PC-9 (cell line): Measurements from ENCODE around the gene TNNI3K. TPM values are rescaled to one million over a fixed set of nuclear protein-coding genes. Genes with fewer than 3 reads are reported as not detected.

Source experiments
- BruUV-seq: library from RNA; stranded (reverse); fragments of 400-500 nt; replicated peaks from 2 replicates; lab custom pipeline; 2021; lab: Mats Ljungman, UMichigan
- CTCF ChIA-PET: fragments of 300-600 bp; sonication (Branson Sonifier 250); formaldehyde crosslinking; loops from one replicate; lab custom pipeline; 2022; ENCODE audit warnings: antibody characterized with exemption; lab: Charles Lee
- POLR2A ChIA-PET: fragments of 300-600 bp; sonication (Branson Sonifier 250); formaldehyde crosslinking; loops from one replicate; lab custom pipeline; 2022; ENCODE audit warnings: antibody characterized with exemption; ENCODE audit not compliant: unreplicated experiment; lab: Charles Lee
- DNase-seq, 2 experiments: peaks; one replicate each; pipeline versions ENCODE4 v3.0.0 to v3.0.0-alpha.2; 2015 to 2022; ENCODE audit warnings: mixed read lengths in 1 of 2
- H2AFZ ChIP-seq: fragments of 200-600 bp; sonication (generic); 2 replicates; pipeline ENCODE4 v1.8.1; 2017; ENCODE audit warnings: antibody characterized with exemption
- H3F3A ChIP-seq: fragments of 200-600 bp; sonication (generic); 2 replicates; pipeline ENCODE4 v1.8.1; 2017; ENCODE audit warnings: antibody characterized with exemption, mild to moderate bottlenecking, low read depth; ENCODE audit not compliant: insufficient read depth
- H3K27ac ChIP-seq: fragments of 200-600 bp; sonication (generic); 2 replicates; pipeline ENCODE4 v1.6.1; 2016; ENCODE audit warnings: mixed run types
- H3K27me3 ChIP-seq: fragments of 200-600 bp; sonication (generic); 2 replicates; pipeline ENCODE4 v1.6.1; 2016; ENCODE audit warnings: low read depth, mixed run types; ENCODE audit not compliant: insufficient read depth
- H3K36me3 ChIP-seq: fragments of 200-600 bp; sonication (generic); 2 replicates; pipeline ENCODE4 v1.6.1; 2016; ENCODE audit warnings: low read depth, mixed run types
- H3K4me1 ChIP-seq: fragments of 200-600 bp; sonication (generic); replicated peaks from 2 replicates; pipeline ENCODE4 v1.6.1; 2016; ENCODE audit warnings: mixed run types; ENCODE audit not compliant: insufficient read depth
- H3K4me2 ChIP-seq: fragments of 200-600 bp; sonication (generic); 2 replicates; pipeline ENCODE4 v1.6.1; 2017; ENCODE audit warnings: mixed run types
- H3K4me3 ChIP-seq: fragments of 200-600 bp; sonication (generic); 2 replicates; pipeline ENCODE4 v1.6.1; 2016; ENCODE audit warnings: mixed run types
- H3K79me2 ChIP-seq: fragments of 200-600 bp; sonication (generic); 2 replicates; pipeline ENCODE4 v1.6.1; 2017; ENCODE audit warnings: low read depth, mixed run types
- H3K9me2 ChIP-seq: fragments of 200-600 bp; sonication (generic); 2 replicates; pipeline ENCODE4 v1.8.1; 2017; ENCODE audit warnings: mild to moderate bottlenecking; ENCODE audit not compliant: insufficient read depth
- H3K9me3 ChIP-seq: fragments of 200-600 bp; sonication (generic); 2 replicates; pipeline ENCODE4 v1.8.1; 2016; ENCODE audit warnings: low read depth; ENCODE audit not compliant: insufficient read depth
- H4K20me1 ChIP-seq: fragments of 200-600 bp; sonication (generic); 2 replicates; pipeline ENCODE4 v1.8.1; 2017; ENCODE audit not compliant: insufficient read depth
- CTCF ChIP-seq: fragments of 200-600 bp; sonication (generic); conservative IDR thresholded peaks from 2 replicates; pipeline ENCODE4 v1.6.1; 2017; ENCODE audit warnings: mixed run types, antibody characterized with exemption, mild to moderate bottlenecking, moderate library complexity
- EZH2 ChIP-seq: fragments of 200-600 bp; sonication (generic); IDR thresholded peaks from 2 replicates; pipeline ENCODE4 v1.8.0; 2017; ENCODE audit warnings: antibody characterized with exemption, low read depth
- intact Hi-C: fragments of 100-400 bp; cut with micrococcal nuclease; formaldehyde crosslinking; loops from one replicate; pipeline ENCODE4 v1.10.0; 2022; ENCODE audit not compliant: unreplicated experiment
- total RNA-seq: library from RNA; stranded (reverse); gene quantifications from 2 replicates; pipeline ENCODE4 v1.2.3, GENCODE V29; 2021

The TNNI3K gene
- total RNA-seq, 1 experiment from 2014 or later, result 1.4 TPM

- Histone ChIP-seq H3K36me3 (no peaks in the 10 kb centered on the region), H3K4me2 (no peak overlapping the region), H3K4me1 (no peaks in the 10 kb centered on the region), H3F3A (no peaks in the 10 kb centered on the region), H3K9me3 (no peaks in the 10 kb centered on the region), H3K27ac (no peak overlapping the region), H3K4me3 (no peak overlapping the region), H2AFZ (no peak overlapping the region), H3K9me2 (no peaks in the 10 kb centered on the region), H4K20me1 (no peaks in the 10 kb centered on the region), H3K27me3 (no peaks in the 10 kb centered on the region), H3K79me2 (no peaks in the 10 kb centered on the region)
- no peak for DNase-seq
- TF ChIP-seq CTCF (no peak), EZH2 (no peak)
- POLR2A ChIA-PET, result no interaction called here
- CTCF ChIA-PET, result no interaction called here
- intact Hi-C loops, result no loop called here
- BruUV-seq, result no TSS peak
Observed at GRCh38 chr1:74406759-74407158, 171.6 kb downstream of the TNNI3K start.

- ChIA-PET CTCF (no interaction called here), POLR2A (no interaction called here)
- TF ChIP-seq CTCF, result no peak
- TF ChIP-seq EZH2, result no peak
- no peaks in the 10 kb centered on the region for H3F3A ChIP-seq
- no peaks in the 10 kb centered on the region for H3K79me2 ChIP-seq
- no peak overlapping the region for H2AFZ ChIP-seq
- DNase-seq, result no peak
- H3K36me3 ChIP-seq, result no peaks in the 10 kb centered on the region
- no peak overlapping the region for H3K4me2 ChIP-seq
- H3K9me2 ChIP-seq, result no peaks in the 10 kb centered on the region
- no peaks in the 10 kb centered on the region for H3K9me3 ChIP-seq
- intact Hi-C loops, result no loop called here
- H3K27me3 ChIP-seq, result no peaks in the 10 kb centered on the region
- H3K4me1 ChIP-seq, result no peaks in the 10 kb centered on the region
- no peak overlapping the region for H3K4me3 ChIP-seq
- no TSS peak for BruUV-seq
- H4K20me1 ChIP-seq, result no peaks in the 10 kb centered on the region
- H3K27ac ChIP-seq, result no peak overlapping the region
Observed at GRCh38 chr1:74407902-74408301, 172.7 kb downstream of the TNNI3K start.

- intact Hi-C loops, result no loop called here
- Histone ChIP-seq H4K20me1 (no peaks in the 10 kb centered on the region), H3K4me1 (no peaks in the 10 kb centered on the region), H3K27me3 (no peaks in the 10 kb centered on the region), H3K9me3 (no peaks in the 10 kb centered on the region), H3K36me3 (no peaks in the 10 kb centered on the region), H3K4me3 (no peak overlapping the region), H3K79me2 (no peaks in the 10 kb centered on the region), H3K27ac (no peak overlapping the region), H2AFZ (no peak overlapping the region), H3K4me2 (no peak overlapping the region), H3K9me2 (no peaks in the 10 kb centered on the region), H3F3A (no peaks in the 10 kb centered on the region)
- DNase-seq, result no peak
- BruUV-seq, result no TSS peak
- POLR2A ChIA-PET, result no interaction called here
- CTCF ChIA-PET, result no interaction called here
- TF ChIP-seq CTCF (no peak), EZH2 (no peak)
Observed at GRCh38 chr1:74412244-74412643, 177.1 kb downstream of the TNNI3K start.
